ENCODE data around the gene ARL8A.

Gene ARL8A

GRCh38 chr1:202158810-202159533 is 14.4 kb upstream of the ARL8A start:
- no peak for TF ChIP-seq ZFX (IDR thresholded peaks at IDR 0.05; ENCODE audit: borderline replicate concordance)
- peak; percentile 13; the same call in 1 of the 2 replicates for TF ChIP-seq CTCF (IDR thresholded peaks at IDR 0.05)
- no peak overlapping the region for H3K27ac ChIP-seq

GRCh38 chr1:202157945-202158344 is 13.4 kb upstream of the ARL8A start:
- TF ChIP-seq ZFX (IDR thresholded peaks at IDR 0.05; ENCODE audit: borderline replicate concordance) (no peak), CTCF (IDR thresholded peaks at IDR 0.05) (no peak)
- no peak overlapping the region for H3K27ac ChIP-seq

- H3K27ac ChIP-seq: no peak overlapping the region
- TF ChIP-seq CTCF (IDR thresholded peaks at IDR 0.05) (no peak), ZFX (IDR thresholded peaks at IDR 0.05; ENCODE audit: borderline replicate concordance) (no peak)
Observed at GRCh38 chr1:202156590-202156989, 12.1 kb upstream of the ARL8A start.

GRCh38 chr1:202155478-202156021 is 11.0 kb upstream of the ARL8A start:
- no peak overlapping the region for H3K27ac ChIP-seq
- TF ChIP-seq CTCF (IDR thresholded peaks at IDR 0.05): no peak
- no peak for TF ChIP-seq ZFX (IDR thresholded peaks at IDR 0.05; ENCODE audit: borderline replicate concordance)

- H3K27ac ChIP-seq: no peak overlapping the region
- TF ChIP-seq CTCF (IDR thresholded peaks at IDR 0.05) (peak; percentile 94), ZFX (IDR thresholded peaks at IDR 0.05; ENCODE audit: borderline replicate concordance) (no peak)
Observed at GRCh38 chr1:202154766-202155477, 10.4 kb upstream of the ARL8A start.

- no peak overlapping the region for H3K27ac ChIP-seq
Observed at GRCh38 chr1:202154148-202154765, 9.7 kb upstream of the ARL8A start.

More at GRCh38 chr1:202154148-202154765, 9.7 kb upstream of the ARL8A start:
- TF ChIP-seq CTCF (IDR thresholded peaks at IDR 0.05) (no peak), ZFX (IDR thresholded peaks at IDR 0.05; ENCODE audit: borderline replicate concordance) (no peak)

Data from 22Rv1 (cell line).